Keratinocyte (primary cell): ENCODE data around the gene HMGN5. TPM values are rescaled to one million over a fixed set of nuclear protein-coding genes. Genes with fewer than 3 reads are reported as not detected.

Experiments
- DNase-seq: peaks from one replicate; pipeline ENCODE4 v3.0.0-alpha.2; 2011; ENCODE audit warnings: low read depth, missing footprints, low spot score
- FAIRE-seq: peaks from 2 replicates; lab custom pipeline; 2011; peaks lifted over from hg19 to GRCh38; lab: Jason Lieb, UNC
- H2AFZ ChIP-seq: 2 replicates; pipeline ENCODE4 v1.6.0; 2012; ENCODE audit warnings: low read length, control low read depth, inconsistent platforms; ENCODE audit not compliant: control insufficient read depth
- H3K27ac ChIP-seq: 2 replicates; pipeline ENCODE4 v1.5.1; 2011; ENCODE audit warnings: low read length; ENCODE audit not compliant: control insufficient read depth, insufficient read depth
- H3K27me3 ChIP-seq: 3 replicates; pipeline ENCODE4 v1.6.0; 2011; ENCODE audit warnings: low read length; ENCODE audit not compliant: control insufficient read depth, insufficient read depth; ENCODE audit errors: extremely low read depth
- H3K36me3 ChIP-seq, 2 experiments: 2 replicates in 1 of 2; 3 replicates in 1 of 2; pipeline ENCODE4 v1.5.1; 2011; ENCODE audit warnings: low read length in 2 of 2, mild to moderate bottlenecking in 1 of 2; ENCODE audit not compliant: control insufficient read depth in 2 of 2, insufficient read depth in 2 of 2; ENCODE audit errors: extremely low read depth in 1 of 2
- H3K4me1 ChIP-seq: 3 replicates; pipeline ENCODE4 v1.5.1; 2011; ENCODE audit warnings: low read length; ENCODE audit not compliant: control insufficient read depth, insufficient read depth; ENCODE audit errors: extremely low read depth
- H3K4me2 ChIP-seq: 3 replicates; pipeline ENCODE4 v1.6.0; 2011; ENCODE audit warnings: low read depth, low read length; ENCODE audit not compliant: control insufficient read depth, insufficient read depth; ENCODE audit errors: extremely low read depth
- H3K4me3 ChIP-seq, 3 experiments: fragments of 200-600 bp in 1 of 3; sonication (generic) in 1 of 3; 2 replicates in 2 of 3; 3 replicates in 1 of 3; pipeline ENCODE4 v1.5.1; 2011 to 2016; ENCODE audit warnings: low read length in 3 of 3, mild to moderate bottlenecking in 3 of 3, control low read depth in 2 of 3, inconsistent platforms in 1 of 3, low read depth in 1 of 3, mixed read lengths in 1 of 3, mixed run types in 1 of 3, moderate library complexity in 1 of 3; ENCODE audit not compliant: control insufficient read depth in 2 of 3, insufficient read depth in 2 of 3; ENCODE audit errors: extremely low read depth in 1 of 3
- H3K79me2 ChIP-seq: 2 replicates; pipeline ENCODE4 v1.6.0; 2012; ENCODE audit warnings: low read length; ENCODE audit not compliant: control insufficient read depth, insufficient read depth
- H3K9ac ChIP-seq: 3 replicates; pipeline ENCODE4 v1.6.0; 2011; ENCODE audit warnings: low read length; ENCODE audit not compliant: control insufficient read depth, insufficient read depth; ENCODE audit errors: extremely low read depth
- H3K9me1 ChIP-seq: 3 replicates; pipeline ENCODE4 v1.6.0; 2011; ENCODE audit warnings: low read length; ENCODE audit not compliant: control insufficient read depth, insufficient read depth; ENCODE audit errors: extremely low read depth
- H3K9me3 ChIP-seq: 2 replicates; pipeline ENCODE4 v1.5.1; 2012; ENCODE audit warnings: low read depth, low read length; ENCODE audit not compliant: control insufficient read depth
- H4K20me1 ChIP-seq: 3 replicates; pipeline ENCODE4 v1.6.0; 2011; ENCODE audit warnings: low read length; ENCODE audit not compliant: control insufficient read depth, insufficient read depth; ENCODE audit errors: extremely low read depth
- EZH2 ChIP-seq: IDR thresholded peaks from one replicate; pipeline ENCODE4 v1.6.1; 2012; ENCODE audit warnings: inconsistent platforms, mild to moderate bottlenecking, low read length, moderate library complexity
- dilution Hi-C: fragments of 300-500 bp; cut with MboI; formaldehyde crosslinking; loops from one replicate; pipeline ENCODE4 v1.7.0; 2020; ENCODE audit warnings: low sequenced_read_pairs; ENCODE audit not compliant: extremely low pct_ligation_motif_present
- polyA plus RNA-seq, 5 experiments: library from polyadenylated mRNA; depleted of rRNA in 3 of 5; stranded (reverse) in 3 of 5; stranded (forward) in 1 of 5; unstranded in 1 of 5; fragments of >200 nt; gene quantifications; 1 replicate in 1 of 5; 2 replicates in 3 of 5; 3 replicates in 1 of 5; pipeline versions ENCODE4 v1.2.1 to v1.2.3, GENCODE V29; 2011 to 2012; ENCODE audit warnings: missing spikeins in 2 of 5, low read depth in 1 of 5, low replicate concordance in 1 of 5
- TF ChIP-seq, protein P1 (sequence below), 3 experiments: IDR thresholded peaks in 1 of 3; conservative IDR thresholded peaks in 1 of 3; optimal IDR thresholded peaks in 1 of 3; 2 replicates in 2 of 3; 3 replicates in 1 of 3; pipeline versions ENCODE3 to v1.5.1; 2011; ENCODE audit warnings: low read length in 3 of 3, mild to moderate bottlenecking in 3 of 3, moderate library complexity in 2 of 3, control low read depth in 1 of 3, inconsistent platforms in 1 of 3; ENCODE audit not compliant: insufficient read depth in 2 of 3; ENCODE audit errors: extremely low read depth in 1 of 3

The HMGN5 gene
- polyA plus RNA-seq, 1 donor (not counting 4 experiments of a cell fraction or from before 2014, with no cell fraction given), result 2.2 TPM

DNA sequence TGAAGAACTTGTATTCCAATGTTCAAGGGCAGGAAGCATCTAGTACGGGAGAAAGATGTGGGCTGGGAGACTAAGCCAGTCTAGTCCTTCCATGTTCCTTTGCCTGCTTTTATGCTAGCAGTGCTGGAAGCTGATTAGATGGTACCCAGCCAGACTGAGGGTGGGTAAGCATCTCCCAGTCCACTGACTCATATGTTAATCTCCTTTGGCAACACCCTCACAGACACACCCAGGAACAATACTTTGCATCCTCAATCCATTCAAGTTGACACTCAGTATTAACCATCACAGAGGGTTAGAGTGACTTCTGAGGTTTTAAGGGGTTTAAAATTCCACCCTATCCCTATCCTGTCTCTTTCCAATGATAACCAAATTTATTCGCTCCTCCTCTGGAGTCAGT lies 6.5 kb downstream of the HMGN5 start:
- H3K27ac ChIP-seq, result no peak overlapping the region
- no peak overlapping the region for H3K9ac ChIP-seq
- H3K4me3 ChIP-seq, result no peak overlapping the region
- no peak overlapping the region for H3K4me2 ChIP-seq
- TF ChIP-seq EZH2, result no peak
- TF ChIP-seq, protein P1, sequence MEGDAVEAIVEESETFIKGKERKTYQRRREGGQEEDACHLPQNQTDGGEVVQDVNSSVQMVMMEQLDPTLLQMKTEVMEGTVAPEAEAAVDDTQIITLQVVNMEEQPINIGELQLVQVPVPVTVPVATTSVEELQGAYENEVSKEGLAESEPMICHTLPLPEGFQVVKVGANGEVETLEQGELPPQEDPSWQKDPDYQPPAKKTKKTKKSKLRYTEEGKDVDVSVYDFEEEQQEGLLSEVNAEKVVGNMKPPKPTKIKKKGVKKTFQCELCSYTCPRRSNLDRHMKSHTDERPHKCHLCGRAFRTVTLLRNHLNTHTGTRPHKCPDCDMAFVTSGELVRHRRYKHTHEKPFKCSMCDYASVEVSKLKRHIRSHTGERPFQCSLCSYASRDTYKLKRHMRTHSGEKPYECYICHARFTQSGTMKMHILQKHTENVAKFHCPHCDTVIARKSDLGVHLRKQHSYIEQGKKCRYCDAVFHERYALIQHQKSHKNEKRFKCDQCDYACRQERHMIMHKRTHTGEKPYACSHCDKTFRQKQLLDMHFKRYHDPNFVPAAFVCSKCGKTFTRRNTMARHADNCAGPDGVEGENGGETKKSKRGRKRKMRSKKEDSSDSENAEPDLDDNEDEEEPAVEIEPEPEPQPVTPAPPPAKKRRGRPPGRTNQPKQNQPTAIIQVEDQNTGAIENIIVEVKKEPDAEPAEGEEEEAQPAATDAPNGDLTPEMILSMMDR (optimal IDR thresholded peaks at IDR 0.05 in 1 of 3, IDR thresholded peaks at IDR 0.05 in 1 of 3, conservative IDR thresholded peaks at IDR 0.05 in 1 of 3; ENCODE audit: extremely low read depth in 1 of 3, insufficient read depth in 2 of 3, low read length in 3 of 3), result no peak
- no peaks in the 10 kb centered on the region for H3K4me1 ChIP-seq
- H3K79me2 ChIP-seq, result no peaks in the 10 kb centered on the region
- H2AFZ ChIP-seq, result no peak overlapping the region
- no peaks in the 10 kb centered on the region for H3K27me3 ChIP-seq
- dilution Hi-C loops, result no loop called here
- H3K36me3 ChIP-seq, result no peaks in the 10 kb centered on the region
- H3K9me1 ChIP-seq, result no peaks in the 10 kb centered on the region
- DNase-seq (no peak), FAIRE-seq (no peak)
- no peaks in the 10 kb centered on the region for H4K20me1 ChIP-seq
- H3K9me3 ChIP-seq, result no peaks in the 10 kb centered on the region

DNA sequence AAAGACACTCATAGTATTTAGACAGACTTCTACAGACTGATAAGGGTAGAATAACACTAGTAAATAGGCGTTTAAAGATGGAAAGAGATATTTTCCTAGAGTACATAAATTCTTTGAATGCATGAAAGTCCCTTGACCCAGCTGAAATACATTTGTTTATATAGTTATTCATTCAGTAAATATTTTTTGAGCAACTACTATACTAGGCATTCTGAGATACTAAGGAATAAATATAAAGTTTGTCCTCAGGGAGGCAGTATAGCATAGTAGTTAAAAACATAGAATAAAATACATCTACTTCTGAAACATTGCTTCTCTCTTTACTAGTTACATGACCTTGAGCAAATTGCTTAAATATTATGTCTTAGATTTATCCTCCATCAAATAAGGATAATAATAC lies 27.4 kb downstream of the HMGN5 start:
- no peak overlapping the region for H3K27ac ChIP-seq
- no peaks in the 10 kb centered on the region for H3K79me2 ChIP-seq
- no peak overlapping the region for H2AFZ ChIP-seq
- H3K9me1 ChIP-seq, result no peaks in the 10 kb centered on the region
- dilution Hi-C loops, result no loop called here
- H3K9ac ChIP-seq, result no peak overlapping the region
- DNase-seq (no peak), FAIRE-seq (no peak)
- H3K9me3 ChIP-seq, result no peaks in the 10 kb centered on the region
- H3K4me2 ChIP-seq, result no peak overlapping the region
- TF ChIP-seq, protein P1 (optimal IDR thresholded peaks at IDR 0.05 in 1 of 3, IDR thresholded peaks at IDR 0.05 in 1 of 3, conservative IDR thresholded peaks at IDR 0.05 in 1 of 3; ENCODE audit: extremely low read depth in 1 of 3, insufficient read depth in 2 of 3, low read length in 3 of 3), result no peak
- TF ChIP-seq EZH2, result no peak
- H3K36me3 ChIP-seq, result no peaks in the 10 kb centered on the region
- H3K27me3 ChIP-seq, result no peaks in the 10 kb centered on the region
- H3K4me1 ChIP-seq, result no peaks in the 10 kb centered on the region
- H3K4me3 ChIP-seq, result no peak overlapping the region
- H4K20me1 ChIP-seq, result no peaks in the 10 kb centered on the region
